Stomach (tissue), 9 donors: ENCODE data around the gene SND1. TPM values are rescaled to one million over a fixed set of nuclear protein-coding genes. Genes with fewer than 3 reads are reported as not detected.

ENCODE experiments used
- DNase-seq, 2 donors: peaks; one replicate each; pipeline versions ENCODE4 v3.0.0 to v3.0.0-alpha.2; 2013 to 2019
- H3K27ac ChIP-seq, 5 donors: fragments of 200-600 bp in 4 of 5; sonication (generic) in 4 of 5; one replicate each; pipeline ENCODE4 v1.5.1; 2013 to 2019; ENCODE audit warnings: mild to moderate bottlenecking in 1 of 5, moderate library complexity in 1 of 5
- H3K27me3 ChIP-seq, 3 donors: fragments of 200-600 bp; sonication (generic); one replicate each; pipeline ENCODE4 v1.5.1; 2017 to 2019; ENCODE audit warnings: mixed run types in 1 of 3
- H3K36me3 ChIP-seq, 4 donors: fragments of 200-600 bp; sonication (generic); 1 replicate in 3 of 4; 2 replicates in 1 of 4; pipeline ENCODE4 v1.5.1; 2016 to 2019
- H3K4me1 ChIP-seq, 4 donors: fragments of 200-600 bp; sonication (generic); one replicate each; pipeline ENCODE4 v1.5.1; 2016 to 2019
- H3K4me3 ChIP-seq, 4 donors: fragments of 200-600 bp; sonication (generic) in 3 of 4; one replicate each; pipeline ENCODE4 v1.5.1; 2016 to 2019; ENCODE audit warnings: mild to moderate bottlenecking in 1 of 4
- H3K9me3 ChIP-seq, 4 donors: fragments of 200-600 bp; sonication (generic); one replicate each; pipeline ENCODE4 v1.5.1; 2016 to 2019
- CTCF ChIP-seq, 7 experiments: fragments of 450-650 bp in 4 of 7; fragments of 200-600 bp in 3 of 7; sonication (generic) in 3 of 7; IDR thresholded peaks; one replicate each; pipeline ENCODE4 v1.5.1; 2016 to 2019; ENCODE audit warnings: antibody characterized with exemption in 7 of 7, control low read depth in 2 of 7, mild to moderate bottlenecking in 1 of 7
- EP300 ChIP-seq: sonication (generic); formaldehyde crosslinking; IDR thresholded peaks from one replicate; pipeline ENCODE4 v1.6.1; 2017; ENCODE audit warnings: antibody characterized with exemption
- POLR2A ChIP-seq, 4 donors: fragments of 450-650 bp; IDR thresholded peaks; one replicate each; pipeline ENCODE4 v1.6.1; 2016; ENCODE audit warnings: antibody characterized with exemption in 4 of 4, control low read depth in 2 of 4, mild to moderate bottlenecking in 1 of 4, moderate library complexity in 1 of 4
- POLR2AphosphoS5 ChIP-seq, 3 donors: sonication (generic); formaldehyde crosslinking; IDR thresholded peaks; one replicate each; pipeline ENCODE4 v1.6.1; 2016; ENCODE audit warnings: antibody characterized with exemption in 3 of 3
- WGBS, 5 donors: extraction: QIAGEN DNeasy Blood & Tissue Kit in 3 of 5; methylation state at CpG; one replicate each; pipeline versions ENCODE4 v1.1.5 to v1.1.7; 2013 to 2018; 5-methylcytosine and 5-hydroxymethylcytosine counted together
- intact Hi-C: fragments of 100-400 bp; cut with DNase I; formaldehyde crosslinking; loops from one replicate; pipeline ENCODE4 v1.15.1; 2023; ENCODE audit warnings: low total_unique reads
- polyA plus RNA-seq, 3 donors: library from polyadenylated mRNA; stranded (reverse); fragments of 200-250 nt; gene quantifications; one replicate each; pipeline ENCODE4 v1.2.3, GENCODE V29; 2013
- total RNA-seq, 5 donors: library from RNA; depleted of rRNA; stranded (reverse); fragments of >200 nt; gene quantifications; one replicate each; pipeline versions ENCODE4 v1.1.0 to v1.2.3, GENCODE V29; 2014 to 2016
- donor health status: healthy with polysubstance abuse.
- donor health status: Bipolar disorder and iron deficiency.
- donor health status: healthy.

SND1 gene
- total and polyA plus RNA-seq, 8 donors = 63.3 to 799 (median 126) TPM

DNA sequence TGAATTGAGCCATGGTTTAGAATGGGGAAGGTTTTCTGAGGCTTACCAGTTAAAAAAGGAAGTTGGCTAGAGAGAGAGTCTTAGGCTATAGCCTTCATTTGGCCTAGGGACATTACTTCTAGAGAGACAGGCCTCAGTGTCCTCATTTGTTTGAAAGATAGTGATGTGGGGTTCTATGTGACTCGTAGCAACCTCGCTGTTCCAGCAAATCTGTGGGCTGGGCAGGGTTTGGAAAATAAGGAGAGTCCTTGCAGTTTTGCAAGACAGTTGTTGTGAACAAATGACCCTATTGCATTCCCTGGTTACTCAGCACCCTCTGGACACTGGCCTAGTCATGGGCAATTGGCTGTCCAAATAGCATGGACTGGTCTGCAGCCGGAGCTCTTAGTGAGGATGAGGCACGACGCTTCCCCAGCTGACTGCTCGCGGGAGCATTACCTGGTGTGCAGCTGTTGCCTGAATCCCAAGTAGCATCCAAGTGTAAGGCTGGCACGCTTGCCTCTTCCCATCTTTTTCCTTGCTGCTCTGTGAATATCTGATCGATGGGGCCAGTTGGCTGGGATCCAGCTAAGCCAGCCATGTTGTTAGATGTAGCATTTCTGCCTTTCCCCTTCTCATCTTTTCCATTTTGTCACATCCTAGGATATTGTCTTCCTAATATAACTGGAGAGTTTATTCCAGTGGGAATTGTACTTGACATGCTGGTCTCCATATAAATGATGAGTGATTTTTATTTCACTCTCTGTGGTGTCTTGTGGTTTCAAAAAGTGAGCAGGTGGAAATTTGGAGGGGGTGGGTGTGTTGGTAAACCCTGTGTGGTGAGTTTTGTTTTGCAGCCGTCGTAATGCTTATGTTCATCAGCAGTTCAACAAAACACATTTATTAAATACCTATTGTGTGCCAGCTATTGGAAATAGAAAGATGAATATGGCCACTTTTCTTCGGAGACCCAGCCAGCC, 99.8 kb downstream of the SND1 start:
- H3K9me3 ChIP-seq = no peaks in the 10 kb centered on the region
- no peak overlapping the region for H3K4me3 ChIP-seq
- 87 to 95% (median 93%) methylated on average over 12 of the region's 12 CpGs for WGBS, 5 donors
- no peaks in the 10 kb centered on the region for H3K36me3 ChIP-seq
- TF ChIP-seq POLR2A (IDR thresholded peaks at IDR 0.05) (no peak), EP300 (no peak), CTCF (IDR thresholded peaks at IDR 0.05) (no peak), POLR2AphosphoS5 (IDR thresholded peaks at IDR 0.05) (no peak)
- intact Hi-C loops = no loop called here
- no peak overlapping the region for H3K27ac ChIP-seq
- H3K27me3 ChIP-seq = no peaks in the 10 kb centered on the region
- H3K4me1 ChIP-seq = peaks cover 9 to 32% (median 16%) of the 10 kb centered on the region in 4 donors
- DNase-seq = peak; percentile 20 to 26

GRCh38 chr7:127752829-127753228, 100.8 kb downstream of the SND1 start:
- no peak for DNase-seq
- Histone ChIP-seq H3K36me3 (no peaks in the 10 kb centered on the region), H3K9me3 (no peaks in the 10 kb centered on the region), H3K4me1 (peaks cover 9 to 32% (median 16%) of the 10 kb centered on the region in 4 donors), H3K27ac (no peak overlapping the region), H3K27me3 (no peaks in the 10 kb centered on the region), H3K4me3 (no peak overlapping the region)
- intact Hi-C loops = no loop called here
- TF ChIP-seq EP300 = no peak
- WGBS, 5 donors = 36 to 67% (median 52%) methylated on average over 1 of the region's 1 CpG

GRCh38 chr7:127754457-127754856, 102.5 kb downstream of the SND1 start:
- no peak for TF ChIP-seq POLR2A (IDR thresholded peaks at IDR 0.05)
- TF ChIP-seq CTCF (IDR thresholded peaks at IDR 0.05) = no peak
- TF ChIP-seq POLR2AphosphoS5 (IDR thresholded peaks at IDR 0.05) = no peak
- TF ChIP-seq EP300 = no peak
- H3K36me3 ChIP-seq = no peaks in the 10 kb centered on the region
- intact Hi-C loops = no loop called here
- no peak overlapping the region for H3K27ac ChIP-seq
- no peak overlapping the region for H3K4me3 ChIP-seq
- peaks cover 9 to 36% (median 17%) of the 10 kb centered on the region in 4 donors for H3K4me1 ChIP-seq
- no peak for DNase-seq
- no peaks in the 10 kb centered on the region for H3K9me3 ChIP-seq
- H3K27me3 ChIP-seq = no peaks in the 10 kb centered on the region

GRCh38 chr7:127755521-127755920, 103.5 kb downstream of the SND1 start:
- no peak for TF ChIP-seq POLR2A (IDR thresholded peaks at IDR 0.05)
- TF ChIP-seq EP300 = no peak
- TF ChIP-seq CTCF (IDR thresholded peaks at IDR 0.05) = no peak
- TF ChIP-seq POLR2AphosphoS5 (IDR thresholded peaks at IDR 0.05) = no peak
- Histone ChIP-seq H3K27ac (no peak overlapping the region), H3K9me3 (no peaks in the 10 kb centered on the region), H3K4me1 (peaks cover 9 to 45% (median 25%) of the 10 kb centered on the region in 4 donors), H3K36me3 (no peaks in the 10 kb centered on the region), H3K4me3 (no peak overlapping the region), H3K27me3 (no peaks in the 10 kb centered on the region)
- DNase-seq = peak in 1 of 2 donors; percentile 26
- intact Hi-C loops = no loop called here
- 76 to 81% (median 79%) methylated on average over 6 of the region's 6 CpGs for WGBS, 5 donors

GRCh38 chr7:127755965-127756364, 104.0 kb downstream of the SND1 start:
- intact Hi-C loops = no loop called here
- H3K9me3 ChIP-seq = no peaks in the 10 kb centered on the region
- H3K27me3 ChIP-seq = no peaks in the 10 kb centered on the region
- peaks cover 9 to 42% (median 26%) of the 10 kb centered on the region in 4 donors for H3K4me1 ChIP-seq
- no peak overlapping the region for H3K4me3 ChIP-seq
- 61 to 74% (median 69%) methylated on average over 2 of the region's 2 CpGs for WGBS, 5 donors
- TF ChIP-seq EP300 = no peak
- no peak for TF ChIP-seq POLR2A (IDR thresholded peaks at IDR 0.05)
- no peak for TF ChIP-seq POLR2AphosphoS5 (IDR thresholded peaks at IDR 0.05)
- no peak for TF ChIP-seq CTCF (IDR thresholded peaks at IDR 0.05)
- no peak for DNase-seq
- H3K27ac ChIP-seq = no peak overlapping the region
- no peaks in the 10 kb centered on the region for H3K36me3 ChIP-seq
